NB4 (cell line): ENCODE data around the gene KRTAP5-8.
"Not testable (repeated sequence)": the region's sequence is repeated elsewhere in the genome, so short reads cannot be mapped to it uniquely, and the experiment has no call there.

Source experiments
- DNase-seq: peaks from one replicate; pipeline ENCODE4 v3.0.0; 2010; ENCODE audit warnings: low read depth
- H3K4me3 ChIP-seq: one replicate; pipeline ENCODE4 v1.5.1; 2011; ENCODE audit warnings: mild to moderate bottlenecking, low read depth, low read length, moderate library complexity
- MYC ChIP-seq: IDR thresholded peaks from 2 replicates; pipeline ENCODE4 v1.6.1; 2011; ENCODE audit warnings: low read depth, low read length
- POLR2A ChIP-seq: IDR thresholded peaks from 2 replicates; pipeline ENCODE4 v1.6.1; 2011; ENCODE audit warnings: mild to moderate bottlenecking; ENCODE audit not compliant: insufficient read length; ENCODE audit errors: extremely low read depth
- TF ChIP-seq, protein P1 (sequence below): IDR thresholded peaks from 2 replicates; pipeline ENCODE4 v1.6.1; 2011; ENCODE audit warnings: low read depth, low read length
- TF ChIP-seq, protein P2 (sequence below): IDR thresholded peaks from one replicate; pipeline ENCODE4 v1.5.1; 2012; ENCODE audit warnings: low read depth, low read length

KRTAP5-8 gene

DNA sequence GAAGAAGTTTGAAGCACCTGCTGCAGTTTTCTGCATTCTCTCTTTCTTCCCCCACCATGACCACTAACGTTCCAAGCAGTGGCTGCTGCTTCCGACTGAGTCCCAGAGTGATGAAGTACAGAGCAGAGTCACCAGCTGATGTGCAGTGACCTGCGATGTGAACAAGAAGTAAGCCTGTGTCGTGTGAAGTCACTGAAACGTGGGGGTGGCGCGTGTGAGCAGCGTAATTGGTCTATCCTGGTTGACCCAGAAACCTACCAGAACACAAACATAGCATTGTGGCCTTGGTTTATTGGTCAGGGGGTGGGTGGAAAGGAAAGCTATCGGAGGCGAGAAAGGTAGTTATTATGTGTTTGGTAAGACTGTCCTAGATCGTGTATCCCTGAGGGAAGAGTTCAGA lies 7.2 kb upstream of the KRTAP5-8 start:
- no peak overlapping the region for H3K4me3 ChIP-seq
- TF ChIP-seq, protein P1, sequence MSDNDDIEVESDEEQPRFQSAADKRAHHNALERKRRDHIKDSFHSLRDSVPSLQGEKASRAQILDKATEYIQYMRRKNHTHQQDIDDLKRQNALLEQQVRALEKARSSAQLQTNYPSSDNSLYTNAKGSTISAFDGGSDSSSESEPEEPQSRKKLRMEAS = no peak
- TF ChIP-seq POLR2A (no peak), MYC (no peak)
- TF ChIP-seq, protein P2, sequence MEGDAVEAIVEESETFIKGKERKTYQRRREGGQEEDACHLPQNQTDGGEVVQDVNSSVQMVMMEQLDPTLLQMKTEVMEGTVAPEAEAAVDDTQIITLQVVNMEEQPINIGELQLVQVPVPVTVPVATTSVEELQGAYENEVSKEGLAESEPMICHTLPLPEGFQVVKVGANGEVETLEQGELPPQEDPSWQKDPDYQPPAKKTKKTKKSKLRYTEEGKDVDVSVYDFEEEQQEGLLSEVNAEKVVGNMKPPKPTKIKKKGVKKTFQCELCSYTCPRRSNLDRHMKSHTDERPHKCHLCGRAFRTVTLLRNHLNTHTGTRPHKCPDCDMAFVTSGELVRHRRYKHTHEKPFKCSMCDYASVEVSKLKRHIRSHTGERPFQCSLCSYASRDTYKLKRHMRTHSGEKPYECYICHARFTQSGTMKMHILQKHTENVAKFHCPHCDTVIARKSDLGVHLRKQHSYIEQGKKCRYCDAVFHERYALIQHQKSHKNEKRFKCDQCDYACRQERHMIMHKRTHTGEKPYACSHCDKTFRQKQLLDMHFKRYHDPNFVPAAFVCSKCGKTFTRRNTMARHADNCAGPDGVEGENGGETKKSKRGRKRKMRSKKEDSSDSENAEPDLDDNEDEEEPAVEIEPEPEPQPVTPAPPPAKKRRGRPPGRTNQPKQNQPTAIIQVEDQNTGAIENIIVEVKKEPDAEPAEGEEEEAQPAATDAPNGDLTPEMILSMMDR = no peak
- no peak for DNase-seq

DNA sequence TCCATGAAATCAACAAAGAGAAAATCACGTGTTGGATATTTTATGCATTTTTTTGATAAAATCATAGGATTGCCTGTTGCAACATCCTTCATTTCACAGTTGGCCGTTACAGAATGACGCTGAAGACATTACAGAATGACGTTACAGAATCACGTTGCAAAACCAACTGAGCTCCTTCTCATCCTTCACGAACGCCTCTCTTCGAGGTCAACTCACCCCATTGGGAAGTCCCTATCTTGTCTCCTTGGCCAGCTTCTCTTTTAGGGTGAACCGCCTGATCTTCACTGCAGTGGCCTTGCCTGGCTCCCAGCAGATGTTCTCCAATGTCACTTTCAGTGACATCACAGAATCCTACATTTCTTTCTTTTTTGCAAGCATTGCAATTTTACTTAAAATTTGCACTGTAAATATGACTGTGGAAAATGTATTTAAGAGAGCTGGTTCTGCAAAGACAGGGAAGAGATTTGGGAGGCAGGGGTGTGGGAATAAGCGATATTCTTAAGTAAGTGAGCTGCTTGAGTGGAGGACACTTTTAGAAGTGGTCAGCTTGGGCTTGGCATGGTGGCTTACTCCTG lies 5.7 kb upstream of the KRTAP5-8 start:
- no peak for DNase-seq
- H3K4me3 ChIP-seq = no peak overlapping the region
- TF ChIP-seq, protein P1 = no peak
- no peak for TF ChIP-seq MYC
- TF ChIP-seq POLR2A = no peak
- TF ChIP-seq, protein P2 = no peak

DNA sequence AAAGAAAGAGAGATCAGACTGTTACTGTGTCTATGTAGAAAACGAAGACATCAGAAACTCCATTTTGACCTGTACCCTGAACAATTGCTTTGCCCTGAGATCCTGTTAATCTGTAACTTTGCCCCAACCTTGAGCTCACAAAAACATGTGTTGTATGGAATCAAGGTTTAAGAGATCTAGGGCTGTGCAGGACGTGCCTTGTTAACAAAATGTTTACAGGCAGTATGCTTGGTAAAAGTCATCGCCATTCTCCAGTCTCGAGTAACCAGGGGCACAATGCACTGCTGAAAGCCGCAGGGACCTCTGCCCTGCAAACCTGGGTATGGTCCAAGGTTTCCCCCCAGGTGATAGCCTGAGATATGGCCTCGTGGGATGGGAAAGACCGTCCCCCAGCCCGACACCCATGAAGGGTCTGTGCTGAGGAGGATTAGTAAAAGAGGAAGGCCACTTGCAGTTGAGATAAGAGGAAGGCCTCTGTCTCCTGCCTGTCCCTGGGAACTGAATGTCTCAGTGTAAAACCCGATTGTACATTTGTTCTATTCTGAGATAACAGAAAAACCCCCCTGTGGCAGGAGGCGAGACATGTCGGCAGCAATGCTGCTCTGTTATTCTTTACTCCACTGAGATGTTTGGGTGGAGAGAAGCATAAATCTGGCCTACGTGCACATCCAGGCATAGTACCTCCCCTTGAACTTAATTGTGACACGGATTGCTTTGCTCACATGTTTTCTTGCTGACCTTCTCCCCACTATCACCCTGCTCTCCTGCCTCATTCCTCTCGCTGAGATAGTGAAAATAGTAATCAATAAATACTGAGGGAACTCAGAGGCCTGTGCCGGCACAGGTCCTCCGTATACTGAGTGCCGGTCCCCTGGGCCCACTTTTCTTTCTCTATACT lies 2.9 kb upstream of the KRTAP5-8 start:
- not testable (repeated sequence) for H3K4me3 ChIP-seq, DNase-seq

DNA sequence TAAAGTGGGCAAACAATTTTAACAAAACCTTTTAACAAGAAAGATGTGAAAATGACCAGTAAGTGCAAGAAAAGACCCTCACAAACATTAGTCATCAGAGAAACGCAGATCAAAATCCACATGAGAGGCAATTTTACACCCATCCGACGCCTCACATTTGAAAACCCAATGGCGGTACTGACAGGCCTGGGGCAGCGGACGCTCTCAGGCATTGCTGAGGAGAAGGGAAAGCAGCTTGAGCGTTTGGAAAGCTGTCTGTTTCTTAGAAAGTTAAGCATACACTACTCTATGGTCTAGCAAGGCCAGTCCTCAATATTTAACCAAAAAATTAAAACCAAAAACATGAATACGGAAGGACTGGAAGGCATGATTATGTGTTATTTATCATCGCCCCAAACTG lies 2.0 kb upstream of the KRTAP5-8 start:
- H3K4me3 ChIP-seq = no peak overlapping the region
- TF ChIP-seq, protein P1 = no peak
- TF ChIP-seq POLR2A (no peak), MYC (no peak)
- TF ChIP-seq, protein P2 = no peak
- no peak for DNase-seq

DNA sequence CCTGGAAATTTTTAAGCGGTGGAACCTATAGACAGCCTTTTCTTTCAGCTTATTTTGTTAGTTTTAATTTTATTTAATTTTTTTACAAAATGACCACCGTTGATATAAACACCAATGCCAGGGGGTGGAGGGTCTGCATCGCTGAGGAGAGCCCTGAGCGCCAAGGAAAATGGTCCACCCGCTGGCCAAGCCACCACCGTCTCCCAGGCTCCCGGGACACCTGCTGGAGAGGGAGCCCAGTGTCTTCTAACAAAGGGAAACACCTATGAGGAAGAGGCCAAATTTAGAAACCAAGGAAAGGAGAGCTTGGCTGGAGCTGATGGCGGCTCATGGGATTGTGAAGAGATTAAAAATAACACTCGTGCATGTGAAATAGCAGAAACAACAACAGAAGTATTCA lies 288 bp upstream of the KRTAP5-8 start:
- no peak overlapping the region for H3K4me3 ChIP-seq
- DNase-seq = no peak
- TF ChIP-seq, protein P2 = no peak
- TF ChIP-seq POLR2A = no peak
- TF ChIP-seq, protein P1 = no peak
- TF ChIP-seq MYC = no peak

DNA sequence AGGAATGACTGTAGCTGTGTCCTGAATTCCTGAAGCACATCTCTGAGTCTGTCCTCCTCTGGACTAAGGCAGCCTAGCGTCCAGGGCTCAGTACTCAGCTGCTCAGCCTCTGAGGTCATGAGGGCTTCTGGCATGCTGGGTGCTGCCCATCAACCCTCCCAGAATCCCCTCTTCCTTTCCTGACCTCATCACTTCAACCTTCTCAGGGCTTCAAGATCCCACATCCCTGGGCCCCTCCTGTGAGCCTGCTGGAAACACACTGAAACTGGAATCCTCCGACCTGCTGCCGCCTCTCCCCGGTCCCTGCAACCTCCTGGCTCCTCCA lies 803 bp downstream of the KRTAP5-8 start:
- no peak for DNase-seq
- TF ChIP-seq, protein P2 = no peak
- TF ChIP-seq MYC = no peak
- TF ChIP-seq, protein P1 = no peak
- no peak for TF ChIP-seq POLR2A
- H3K4me3 ChIP-seq = no peak overlapping the region
